ENCODE results near the gene NLRC5.
A peak's percentile ranks its signal among the peaks of the same experiment; 100 is the strongest.

The NLRC5 gene

DNA sequence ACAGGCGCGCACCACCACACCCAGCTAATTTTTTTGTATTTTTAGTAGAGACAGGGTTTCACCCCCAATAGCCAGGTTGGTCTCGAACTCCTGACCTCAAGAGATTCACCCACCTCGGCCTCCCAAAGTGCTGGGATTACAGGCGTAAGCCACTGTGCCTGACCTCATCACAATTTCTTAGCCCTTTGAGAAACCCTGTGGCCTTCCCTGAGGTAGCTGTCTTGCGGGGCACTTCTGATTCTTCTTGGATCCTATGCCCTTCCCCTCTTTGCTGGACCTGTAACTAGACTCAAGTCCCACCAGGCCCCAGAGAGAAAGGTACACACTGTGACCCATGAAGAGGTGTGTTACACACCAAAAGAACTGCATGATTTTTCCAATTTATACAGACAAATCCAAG is 41.1 kb upstream of the NLRC5 start:
- H3K9me3 ChIP-seq, result no peaks in the 10 kb centered on the region
- TF ChIP-seq, protein P1, sequence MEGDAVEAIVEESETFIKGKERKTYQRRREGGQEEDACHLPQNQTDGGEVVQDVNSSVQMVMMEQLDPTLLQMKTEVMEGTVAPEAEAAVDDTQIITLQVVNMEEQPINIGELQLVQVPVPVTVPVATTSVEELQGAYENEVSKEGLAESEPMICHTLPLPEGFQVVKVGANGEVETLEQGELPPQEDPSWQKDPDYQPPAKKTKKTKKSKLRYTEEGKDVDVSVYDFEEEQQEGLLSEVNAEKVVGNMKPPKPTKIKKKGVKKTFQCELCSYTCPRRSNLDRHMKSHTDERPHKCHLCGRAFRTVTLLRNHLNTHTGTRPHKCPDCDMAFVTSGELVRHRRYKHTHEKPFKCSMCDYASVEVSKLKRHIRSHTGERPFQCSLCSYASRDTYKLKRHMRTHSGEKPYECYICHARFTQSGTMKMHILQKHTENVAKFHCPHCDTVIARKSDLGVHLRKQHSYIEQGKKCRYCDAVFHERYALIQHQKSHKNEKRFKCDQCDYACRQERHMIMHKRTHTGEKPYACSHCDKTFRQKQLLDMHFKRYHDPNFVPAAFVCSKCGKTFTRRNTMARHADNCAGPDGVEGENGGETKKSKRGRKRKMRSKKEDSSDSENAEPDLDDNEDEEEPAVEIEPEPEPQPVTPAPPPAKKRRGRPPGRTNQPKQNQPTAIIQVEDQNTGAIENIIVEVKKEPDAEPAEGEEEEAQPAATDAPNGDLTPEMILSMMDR (IDR thresholded peaks at IDR 0.05; ENCODE audit: low read depth, low read length), result no peak
- DNase-seq, result no peak
- peaks cover 22% of the 10 kb centered on the region for H3K36me3 ChIP-seq
- H3K4me3 ChIP-seq (ENCODE audit: low read depth, low read length), result no peak overlapping the region
- no peaks in the 10 kb centered on the region for H3K27me3 ChIP-seq
- no peaks in the 10 kb centered on the region for H3K4me1 ChIP-seq

DNA sequence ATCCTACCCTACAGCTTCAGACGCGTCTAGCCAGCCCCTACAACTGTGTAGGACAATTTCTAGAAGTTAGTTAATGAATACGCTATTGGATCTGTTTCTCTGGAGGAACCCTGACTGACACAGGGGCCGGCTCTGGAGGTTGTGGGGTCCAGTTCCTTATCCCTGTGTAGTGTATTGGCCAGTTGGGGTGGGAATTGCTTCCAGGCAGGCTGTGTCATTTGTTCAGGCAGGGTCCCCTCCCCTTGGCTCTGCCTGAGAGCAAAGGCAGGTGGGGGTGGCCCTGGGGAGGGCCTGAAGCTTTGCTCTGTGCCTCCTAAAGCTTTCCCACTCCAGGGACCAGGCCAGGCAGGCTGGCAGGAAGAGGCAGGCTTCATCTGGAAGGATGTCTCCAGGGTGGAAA is 39.3 kb upstream of the NLRC5 start:
- Histone ChIP-seq H3K9me3 (no peaks in the 10 kb centered on the region; the same call in 1 of the 2 replicates), H3K27me3 (no peaks in the 10 kb centered on the region), H3K4me1 (no peaks in the 10 kb centered on the region), H3K36me3 (peaks cover 4% of the 10 kb centered on the region), H3K4me3 (ENCODE audit: low read depth, low read length) (no peak overlapping the region)
- TF ChIP-seq, protein P1 (IDR thresholded peaks at IDR 0.05; ENCODE audit: low read depth, low read length), result no peak
- DNase-seq, result no peak

DNA sequence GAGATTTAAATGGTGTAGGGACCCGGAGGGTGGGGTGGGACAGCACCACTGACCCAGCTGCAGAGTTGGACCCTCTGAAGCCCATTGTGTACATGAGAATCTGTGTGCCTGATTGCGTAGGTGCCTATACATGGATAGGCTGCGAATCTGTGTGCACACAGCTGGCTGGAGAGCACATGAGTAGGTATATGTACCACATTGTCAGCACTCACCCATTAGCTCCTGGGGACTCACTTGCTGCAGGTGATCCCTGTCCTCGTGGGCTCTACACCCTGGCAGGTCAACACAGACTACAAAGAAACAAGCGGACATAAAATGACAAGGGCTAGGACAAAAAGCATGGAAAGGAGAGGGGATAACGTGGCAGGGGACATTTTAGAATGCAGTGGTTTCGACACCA is 38.9 kb upstream of the NLRC5 start:
- TF ChIP-seq, protein P1 (IDR thresholded peaks at IDR 0.05; ENCODE audit: low read depth, low read length), result no peak
- no peak for DNase-seq
- no peaks in the 10 kb centered on the region for H3K27me3 ChIP-seq
- no peaks in the 10 kb centered on the region for H3K4me1 ChIP-seq
- H3K36me3 ChIP-seq, result no peaks in the 10 kb centered on the region; the same call in 1 of the 2 replicates
- H3K9me3 ChIP-seq, result no peaks in the 10 kb centered on the region; the same call in 1 of the 2 replicates
- no peak overlapping the region for H3K4me3 ChIP-seq (ENCODE audit: low read depth, low read length)

DNA sequence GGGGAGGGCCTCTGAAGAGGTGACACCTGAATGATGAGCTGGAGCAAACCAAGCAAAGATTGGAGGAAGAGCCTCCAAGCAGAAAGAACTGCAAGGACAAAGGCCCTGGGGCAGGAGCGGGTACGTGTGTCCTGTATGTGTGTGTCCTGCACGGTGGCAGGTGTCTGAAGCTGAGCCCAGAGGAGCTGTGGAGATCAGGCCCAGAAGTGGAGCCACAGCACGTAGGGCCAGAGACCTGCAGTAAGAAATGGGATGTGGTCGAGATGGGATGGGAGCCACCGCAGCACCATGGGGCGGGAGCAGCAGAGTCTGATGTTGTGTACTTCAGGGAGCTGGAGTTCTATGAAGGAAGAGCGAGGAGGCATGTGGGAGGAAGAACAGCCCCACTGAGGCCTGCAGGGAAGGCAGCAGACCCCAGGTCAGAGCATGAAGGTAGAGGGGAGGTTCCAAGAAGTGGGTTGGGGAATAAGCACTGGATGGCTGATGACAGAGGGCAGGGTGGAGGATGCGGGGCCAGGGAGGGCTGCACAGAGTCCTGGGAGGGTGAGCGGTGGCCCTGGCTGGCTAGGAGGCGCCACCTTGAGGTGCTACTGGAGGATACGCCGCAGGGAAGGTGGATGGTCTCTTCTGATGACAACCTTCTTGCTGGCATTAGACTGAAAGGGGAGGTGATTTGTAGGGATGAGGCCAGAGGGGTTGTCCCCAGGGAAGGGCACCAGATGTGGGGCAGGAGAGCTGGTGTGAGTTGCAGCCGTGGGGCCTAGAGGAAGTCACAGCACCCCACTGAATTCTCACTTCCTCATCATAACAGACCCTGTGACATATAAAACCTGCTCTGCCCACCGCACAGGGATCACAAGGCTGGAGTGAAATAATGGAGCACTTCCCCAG is 38.2 kb upstream of the NLRC5 start:
- Histone ChIP-seq H3K27me3 (no peaks in the 10 kb centered on the region), H3K4me1 (no peaks in the 10 kb centered on the region), H3K4me3 (ENCODE audit: low read depth, low read length) (no peak overlapping the region), H3K36me3 (no peaks in the 10 kb centered on the region), H3K9me3 (no peaks in the 10 kb centered on the region; the same call in 1 of the 2 replicates)
- DNase-seq, result peak; percentile 79
- TF ChIP-seq, protein P1 (IDR thresholded peaks at IDR 0.05; ENCODE audit: low read depth, low read length), result peak; percentile 86

DNA sequence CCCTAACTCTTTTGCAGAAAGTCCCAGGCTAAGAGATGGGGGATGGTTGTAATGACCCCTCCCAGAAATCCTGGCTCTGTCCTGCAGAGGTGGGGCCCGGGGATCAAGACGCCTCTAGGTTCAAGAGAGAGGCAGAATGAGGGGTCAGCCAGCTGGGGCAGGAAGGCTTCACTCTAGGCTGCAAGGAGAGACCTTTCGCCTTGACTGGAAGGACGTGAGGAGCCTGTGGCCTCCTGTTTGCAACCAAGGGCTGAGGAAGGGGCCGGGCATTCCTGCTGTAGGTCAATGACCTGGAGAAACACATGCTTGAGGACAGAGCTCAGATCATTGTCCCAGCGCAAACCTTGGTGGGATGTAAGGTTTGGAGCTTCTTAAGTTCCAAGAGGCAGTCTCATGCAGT is 36.4 kb upstream of the NLRC5 start:
- no peaks in the 10 kb centered on the region for H3K36me3 ChIP-seq
- no peaks in the 10 kb centered on the region for H3K27me3 ChIP-seq
- H3K9me3 ChIP-seq, result no peaks in the 10 kb centered on the region; the same call in 1 of the 2 replicates
- H3K4me1 ChIP-seq, result no peaks in the 10 kb centered on the region
- H3K4me3 ChIP-seq (ENCODE audit: low read depth, low read length), result no peak overlapping the region
- TF ChIP-seq, protein P1 (IDR thresholded peaks at IDR 0.05; ENCODE audit: low read depth, low read length), result no peak
- no peak for DNase-seq

DNA sequence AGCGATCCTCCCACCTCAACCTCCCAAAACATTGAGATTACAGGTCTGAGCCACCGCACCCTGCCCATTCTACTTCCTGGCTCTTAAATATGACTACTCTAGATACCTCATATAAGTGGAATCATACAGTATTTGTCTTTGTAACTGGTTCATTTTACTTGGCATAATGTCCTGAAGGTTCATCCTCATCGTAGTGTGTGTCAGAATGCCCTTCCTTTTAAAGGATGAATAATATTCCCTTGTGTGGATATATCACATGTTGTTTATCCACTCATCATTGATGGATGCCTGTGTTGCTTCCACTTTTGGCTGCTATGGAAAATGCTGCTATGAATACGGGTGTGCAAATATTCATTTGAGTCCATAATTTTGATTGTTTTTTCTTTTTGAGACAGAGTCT is 33.3 kb upstream of the NLRC5 start:
- Histone ChIP-seq H3K36me3 (no peaks in the 10 kb centered on the region), H3K4me1 (no peaks in the 10 kb centered on the region), H3K4me3 (ENCODE audit: low read depth, low read length) (no peak overlapping the region), H3K27me3 (no peaks in the 10 kb centered on the region), H3K9me3 (no peaks in the 10 kb centered on the region; the same call in 1 of the 2 replicates)
- DNase-seq, result no peak
- TF ChIP-seq, protein P1 (IDR thresholded peaks at IDR 0.05; ENCODE audit: low read depth, low read length), result no peak
